CD14-positive monocyte (primary cell): ENCODE data around the gene ATP1B1. TPM values are rescaled to one million over a fixed set of nuclear protein-coding genes. Genes with fewer than 3 reads are reported as not detected.

ENCODE experiments used
- DNase-seq, 3 donors: peaks; one replicate each; pipeline ENCODE4 v3.0.0-alpha.2; 2011 to 2022
- H2AFZ ChIP-seq: 2 replicates; pipeline ENCODE4 v1.6.0; 2012; ENCODE audit warnings: mild to moderate bottlenecking, low read depth, low read length, inconsistent platforms; ENCODE audit not compliant: insufficient read depth, poor library complexity, severe bottlenecking
- H3K27ac ChIP-seq, 2 donors: 1 replicate in 1 of 2; 2 replicates in 1 of 2; pipeline ENCODE4 v1.5.1; 2012 to 2013; ENCODE audit warnings: low read length in 2 of 2, control low read depth in 1 of 2, inconsistent platforms in 1 of 2, low read depth in 1 of 2, mild to moderate bottlenecking in 1 of 2
- H3K27me3 ChIP-seq, 2 donors: one replicate each; pipeline versions ENCODE4 v1.6.0 to v1.6.1; 2011 to 2013; ENCODE audit warnings: low read length in 2 of 2; ENCODE audit not compliant: control insufficient read depth in 2 of 2, insufficient read depth in 2 of 2
- H3K36me3 ChIP-seq, 2 donors: replicated peaks in 1 of 2; 1 replicate in 1 of 2; 2 replicates in 1 of 2; pipeline versions ENCODE4 v1.5.1 to v1.6.1; 2012 to 2013; ENCODE audit warnings: low read length in 2 of 2, control low read depth in 1 of 2, inconsistent platforms in 1 of 2, mild to moderate bottlenecking in 1 of 2; ENCODE audit not compliant: insufficient read depth in 2 of 2, control insufficient read depth in 1 of 2
- H3K4me1 ChIP-seq, 2 donors: 1 replicate in 1 of 2; 2 replicates in 1 of 2; pipeline versions ENCODE4 v1.5.1 to v1.6.1; 2012 to 2013; ENCODE audit warnings: low read length in 2 of 2, control low read depth in 1 of 2, inconsistent platforms in 1 of 2, mild to moderate bottlenecking in 1 of 2, moderate library complexity in 1 of 2; ENCODE audit not compliant: insufficient read depth in 2 of 2, control insufficient read depth in 1 of 2
- H3K4me2 ChIP-seq: replicated peaks from 2 replicates; pipeline ENCODE3; 2012; ENCODE audit warnings: low read length, moderate library complexity, mild to moderate bottlenecking; ENCODE audit not compliant: poor library complexity, severe bottlenecking; ENCODE audit errors: extremely low read depth
- H3K4me3 ChIP-seq, 3 experiments: fragments of 200-600 bp in 1 of 3; sonication (generic) in 1 of 3; replicated peaks in 1 of 3; 1 replicate in 2 of 3; 2 replicates in 1 of 3; pipeline ENCODE4 v1.5.1; 2011 to 2013; ENCODE audit warnings: low read length in 3 of 3, mild to moderate bottlenecking in 3 of 3, control low read depth in 2 of 3, low read depth in 2 of 3, inconsistent platforms in 1 of 3, moderate library complexity in 1 of 3
- H3K79me2 ChIP-seq: 2 replicates; pipeline ENCODE4 v1.6.0; 2012; ENCODE audit warnings: mild to moderate bottlenecking, control low read depth, inconsistent platforms, low read length, moderate library complexity; ENCODE audit not compliant: insufficient read depth
- H3K9ac ChIP-seq: 2 replicates; pipeline ENCODE4 v1.6.0; 2017; ENCODE audit warnings: low read length, mild to moderate bottlenecking; ENCODE audit not compliant: insufficient read depth, poor library complexity, severe bottlenecking
- H3K9me3 ChIP-seq, 2 donors: replicated peaks in 1 of 2; 1 replicate in 1 of 2; 2 replicates in 1 of 2; pipeline versions ENCODE4 v1.5.1 to v1.6.1; 2012 to 2013; ENCODE audit warnings: low read length in 2 of 2, control low read depth in 1 of 2; ENCODE audit not compliant: control insufficient read depth in 1 of 2, insufficient read depth in 1 of 2
- H4K20me1 ChIP-seq: 2 replicates; pipeline ENCODE4 v1.6.0; 2012; ENCODE audit warnings: mild to moderate bottlenecking, low read length, control low read depth, moderate library complexity; ENCODE audit not compliant: insufficient read depth
- H3K27ac Mint-ChIP-seq, 7 donors: one replicate each; pipeline ENCODE4 v1.8.0; 2020; ENCODE audit warnings: mild to moderate bottlenecking in 7 of 7, mixed read lengths in 7 of 7, moderate library complexity in 6 of 7, inconsistent platforms in 2 of 7
- H3K27me3 Mint-ChIP-seq, 3 donors: one replicate each; pipeline ENCODE4 v1.8.0; 2021 to 2022; ENCODE audit warnings: low read depth in 3 of 3, mild to moderate bottlenecking in 3 of 3, mixed read lengths in 3 of 3, moderate library complexity in 3 of 3, inconsistent platforms in 1 of 3
- H3K36me3 Mint-ChIP-seq, 2 donors: one replicate each; pipeline ENCODE4 v1.8.0; 2020; ENCODE audit warnings: mixed read lengths in 2 of 2, inconsistent platforms in 1 of 2, mild to moderate bottlenecking in 1 of 2
- H3K4me1 Mint-ChIP-seq: one replicate; pipeline ENCODE4 v1.8.0; 2020; ENCODE audit warnings: mild to moderate bottlenecking, mixed read lengths
- H3K4me3 Mint-ChIP-seq, 2 donors: one replicate each; pipeline ENCODE4 v1.8.0; 2020; ENCODE audit warnings: mild to moderate bottlenecking in 2 of 2, mixed read lengths in 2 of 2, moderate library complexity in 1 of 2
- H3K9me3 Mint-ChIP-seq, 7 donors: one replicate each; pipeline ENCODE4 v1.8.0; 2020 to 2022; ENCODE audit warnings: mixed read lengths in 7 of 7, mild to moderate bottlenecking in 6 of 7, moderate library complexity in 6 of 7, inconsistent platforms in 2 of 7
- CTCF ChIP-seq: fragments of 200-600 bp; IDR thresholded peaks from one replicate; pipeline ENCODE4 v1.8.0; 2022; ENCODE audit warnings: antibody characterized with exemption, mild to moderate bottlenecking
- WGBS: methylation state at CpG from one replicate; pipeline ENCODE4 v1.1.5; 2013; ENCODE audit warnings: missing lambda C conversion rate; ENCODE audit not compliant: insufficient coverage; 5-methylcytosine and 5-hydroxymethylcytosine counted together
- intact Hi-C, 2 donors: fragments of 100-400 bp; cut with micrococcal nuclease; formaldehyde crosslinking; loops; one replicate each; pipeline versions ENCODE4 v1.15.0 to v1.15.1; 2023
- polyA plus RNA-seq, 3 donors: library from polyadenylated mRNA; depleted of rRNA in 1 of 3; unstranded in 2 of 3; stranded (reverse) in 1 of 3; fragments of 300-500 nt in 2 of 3; fragments of >200 nt in 1 of 3; fragmentation: Illumina TruSeq in 2 of 3; gene quantifications; 1 replicate in 2 of 3; 2 replicates in 1 of 3; pipeline ENCODE4 v1.2.3, GENCODE V29; 2012 to 2021

The ATP1B1 gene
- polyA plus RNA-seq, 3 donors, result 0.63 to 5.1 (median 0.72) TPM

DNA sequence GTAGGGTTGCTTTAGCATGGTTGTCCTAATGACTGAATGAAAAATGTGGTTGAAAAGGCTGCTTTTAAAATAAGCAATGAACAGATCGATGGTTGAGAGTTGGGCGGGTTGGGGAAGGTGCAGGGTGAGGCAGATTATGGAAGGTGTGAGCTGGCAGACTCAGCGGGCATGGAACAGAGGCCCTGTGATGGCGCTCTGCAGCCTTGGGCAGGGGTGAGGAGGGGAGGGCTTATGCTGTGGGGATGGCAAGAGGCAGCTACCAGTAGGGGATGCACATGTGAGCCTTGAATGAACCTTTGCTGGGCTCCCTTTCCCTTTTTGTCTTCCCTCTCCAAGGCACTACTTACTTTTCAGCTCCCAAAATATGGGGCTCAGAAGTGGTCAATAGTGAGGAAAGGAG is 30.9 kb downstream of the ATP1B1 start:
- no peaks in the 10 kb centered on the region for H3K9me3 ChIP-seq
- H3K79me2 ChIP-seq, result no peaks in the 10 kb centered on the region
- TF ChIP-seq CTCF, result no peak
- no peak overlapping the region for H3K27ac ChIP-seq
- H3K4me2 ChIP-seq, result no peak overlapping the region
- no peaks in the 10 kb centered on the region for H3K9me3 Mint-ChIP-seq
- H3K36me3 Mint-ChIP-seq, result peaks cover 0 to 3% of the 10 kb centered on the region in 2 donors
- 100% methylated on average over 3 of the region's 4 CpGs for WGBS
- intact Hi-C loops, result no loop called here
- H3K27ac Mint-ChIP-seq, result no peak overlapping the region
- H4K20me1 ChIP-seq, result no peaks in the 10 kb centered on the region
- no peaks in the 10 kb centered on the region for H3K27me3 ChIP-seq
- no peak for DNase-seq
- H2AFZ ChIP-seq, result no peak overlapping the region
- no peak overlapping the region for H3K9ac ChIP-seq
- H3K27me3 Mint-ChIP-seq, result no peaks in the 10 kb centered on the region
- H3K36me3 ChIP-seq, result no peaks in the 10 kb centered on the region
- no peaks in the 10 kb centered on the region for H3K4me1 Mint-ChIP-seq
- H3K4me3 Mint-ChIP-seq, result no peak overlapping the region
- no peak overlapping the region for H3K4me3 ChIP-seq
- H3K4me1 ChIP-seq, result no peaks in the 10 kb centered on the region

GRCh38 chr1:169138866-169139670 is 32.6 kb downstream of the ATP1B1 start:
- Mint-ChIP-seq H3K36me3 (no peaks in the 10 kb centered on the region), H3K4me3 (no peak overlapping the region), H3K27ac (no peak overlapping the region), H3K9me3 (no peaks in the 10 kb centered on the region), H3K27me3 (no peaks in the 10 kb centered on the region), H3K4me1 (no peaks in the 10 kb centered on the region)
- Histone ChIP-seq H3K79me2 (no peaks in the 10 kb centered on the region), H3K27ac (no peak overlapping the region), H2AFZ (no peak overlapping the region), H3K9ac (no peak overlapping the region), H4K20me1 (no peaks in the 10 kb centered on the region), H3K4me3 (no peak overlapping the region), H3K36me3 (no peaks in the 10 kb centered on the region), H3K9me3 (no peaks in the 10 kb centered on the region), H3K4me2 (no peak overlapping the region), H3K27me3 (no peaks in the 10 kb centered on the region), H3K4me1 (no peaks in the 10 kb centered on the region)
- intact Hi-C loops, result no loop called here
- no CpG with 5 or more reads among the region's 2 CpGs for WGBS
- DNase-seq, result no peak
- no peak for TF ChIP-seq CTCF
